ENCODE results near the gene EPO. TPM values are rescaled to one million over a fixed set of nuclear protein-coding genes. Genes with fewer than 3 reads are reported as not detected.

Gene EPO
- total RNA-seq, 2 donors from 2014 or later: 0.33 TPM; not detected in 1

GRCh38 chr7:100682991-100683658 lies 37.1 kb upstream of the EPO start:
- peaks cover 59% of the 10 kb centered on the region for H3K36me3 ChIP-seq (ENCODE audit: control insufficient read depth, insufficient read depth, low read length)
- Mint-ChIP-seq H3K9me3 (no peaks in the 10 kb centered on the region), H3K27me3 (ENCODE audit: insufficient read depth) (no peaks in the 10 kb centered on the region), H3K4me1 (peaks cover 2% of the 10 kb centered on the region), H3K36me3 (ENCODE audit: low read depth) (peaks cover 35% of the 10 kb centered on the region), H3K27ac (peak overlapping the region; percentile 68), H3K4me3 (no peak overlapping the region)
- no peak overlapping the region for H3K9ac ChIP-seq (ENCODE audit: extremely low read depth, low read length, poor library complexity, severe bottlenecking)
- no peak for TF ChIP-seq CTCF (conservative IDR thresholded peaks at IDR 0.05)
- 94 to 96% methylated on average over 20 to 28 of the region's 28 CpGs for WGBS, 2 experiments (ENCODE audit: insufficient coverage in 1 of 2, insufficient read length in 1 of 2)
- DNase-seq: no peak
- H3K4me3 ChIP-seq (ENCODE audit: low read length): no peak overlapping the region
- no peaks in the 10 kb centered on the region for H3K9me3 ChIP-seq (ENCODE audit: control insufficient read depth, low read length)
- H3K4me1 ChIP-seq (ENCODE audit: control insufficient read depth, insufficient read depth, low read length): no peaks in the 10 kb centered on the region
- H3K27me3 ChIP-seq (ENCODE audit: control insufficient read depth, insufficient read depth, low read length, poor library complexity, severe bottlenecking): no peaks in the 10 kb centered on the region
- no peak overlapping the region for H3K27ac ChIP-seq (ENCODE audit: low read depth, low read length)

GRCh38 chr7:100683659-100684533 lies 36.4 kb upstream of the EPO start:
- 95 to 100% methylated on average over 12 to 37 of the region's 37 CpGs for WGBS, 2 experiments (ENCODE audit: insufficient coverage in 1 of 2, insufficient read length in 1 of 2)
- TF ChIP-seq CTCF (conservative IDR thresholded peaks at IDR 0.05): no peak
- Mint-ChIP-seq H3K4me3 (no peak overlapping the region), H3K27ac (no peak overlapping the region), H3K9me3 (no peaks in the 10 kb centered on the region), H3K4me1 (peaks cover 2% of the 10 kb centered on the region), H3K27me3 (ENCODE audit: insufficient read depth) (no peaks in the 10 kb centered on the region), H3K36me3 (ENCODE audit: low read depth) (peaks cover 38% of the 10 kb centered on the region)
- H3K4me3 ChIP-seq (ENCODE audit: low read length): no peak overlapping the region
- DNase-seq: no peak
- H3K9me3 ChIP-seq (ENCODE audit: control insufficient read depth, low read length): no peaks in the 10 kb centered on the region
- no peaks in the 10 kb centered on the region for H3K4me1 ChIP-seq (ENCODE audit: control insufficient read depth, insufficient read depth, low read length)
- no peaks in the 10 kb centered on the region for H3K27me3 ChIP-seq (ENCODE audit: control insufficient read depth, insufficient read depth, low read length, poor library complexity, severe bottlenecking)
- no peak overlapping the region for H3K27ac ChIP-seq (ENCODE audit: low read depth, low read length)
- no peak overlapping the region for H3K9ac ChIP-seq (ENCODE audit: extremely low read depth, low read length, poor library complexity, severe bottlenecking)
- peaks cover 61% of the 10 kb centered on the region for H3K36me3 ChIP-seq (ENCODE audit: control insufficient read depth, insufficient read depth, low read length)

GRCh38 chr7:100684534-100685042 lies 35.7 kb upstream of the EPO start:
- H3K9ac ChIP-seq (ENCODE audit: extremely low read depth, low read length, poor library complexity, severe bottlenecking): no peak overlapping the region
- no peak overlapping the region for H3K4me3 Mint-ChIP-seq
- no peak overlapping the region for H3K27ac Mint-ChIP-seq
- peaks cover under 1% of the 10 kb centered on the region for H3K4me1 Mint-ChIP-seq
- TF ChIP-seq CTCF (conservative IDR thresholded peaks at IDR 0.05): no peak
- peaks cover 40% of the 10 kb centered on the region for H3K36me3 Mint-ChIP-seq (ENCODE audit: low read depth)
- no peaks in the 10 kb centered on the region for H3K27me3 ChIP-seq (ENCODE audit: control insufficient read depth, insufficient read depth, low read length, poor library complexity, severe bottlenecking)
- H3K9me3 Mint-ChIP-seq: no peaks in the 10 kb centered on the region
- H3K4me1 ChIP-seq (ENCODE audit: control insufficient read depth, insufficient read depth, low read length): no peaks in the 10 kb centered on the region
- WGBS, 2 experiments (ENCODE audit: insufficient coverage in 1 of 2, insufficient read length in 1 of 2): 96 to 100% methylated on average over 4 to 16 of the region's 16 CpGs
- H3K9me3 ChIP-seq (ENCODE audit: control insufficient read depth, low read length): no peaks in the 10 kb centered on the region
- no peak overlapping the region for H3K27ac ChIP-seq (ENCODE audit: low read depth, low read length)
- no peak overlapping the region for H3K4me3 ChIP-seq (ENCODE audit: low read length)
- H3K27me3 Mint-ChIP-seq (ENCODE audit: insufficient read depth): no peaks in the 10 kb centered on the region
- peaks cover 66% of the 10 kb centered on the region for H3K36me3 ChIP-seq (ENCODE audit: control insufficient read depth, insufficient read depth, low read length)
- DNase-seq: no peak

All from endodermal cell (in vitro differentiated cells).